ENCODE measurements around the gene CERS3. TPM values are rescaled to one million over a fixed set of nuclear protein-coding genes. Genes with fewer than 3 reads are reported as not detected.

The CERS3 gene
- polyA plus RNA-seq, 1 donor (not counting 4 experiments of a cell fraction or from before 2014, with no cell fraction given): 23.5 TPM

DNA sequence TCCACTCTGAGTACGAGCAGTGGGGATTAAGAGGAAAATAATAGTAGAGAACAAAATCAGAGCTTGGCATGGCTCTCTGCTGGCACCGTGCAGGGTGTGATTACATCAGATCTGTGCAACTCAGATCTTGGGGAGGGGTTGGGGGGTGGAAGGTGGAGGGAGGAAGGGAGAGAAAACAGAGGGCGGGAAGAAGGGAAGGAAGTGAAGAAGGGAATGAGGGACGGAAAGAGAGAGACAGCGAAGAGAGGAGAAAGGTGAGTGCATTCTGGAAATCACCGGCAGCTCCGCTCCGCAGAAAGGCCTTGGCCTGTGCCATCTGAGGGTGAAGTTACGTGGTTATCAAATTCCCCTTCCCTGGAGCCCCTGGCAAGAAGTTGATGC is 156.0 kb downstream of the CERS3 start:
- H3K27me3 ChIP-seq (ENCODE audit: control insufficient read depth, extremely low read depth, insufficient read depth, low read length): peaks cover 27% of the 10 kb centered on the region
- H3K4me3 ChIP-seq (ENCODE audit: control insufficient read depth in 2 of 3, extremely low read depth in 1 of 3, insufficient read depth in 2 of 3, low read depth in 1 of 3, low read length in 3 of 3): peak overlapping the region in 1 of 3 experiments; percentile 45
- H4K20me1 ChIP-seq (ENCODE audit: control insufficient read depth, extremely low read depth, insufficient read depth, low read length): no peaks in the 10 kb centered on the region
- H3K79me2 ChIP-seq (ENCODE audit: control insufficient read depth, insufficient read depth, low read length): no peaks in the 10 kb centered on the region
- dilution Hi-C loops (cut with MboI; ENCODE audit: extremely low pct_ligation_motif_present, low sequenced_read_pairs): no loop called here
- no peak for TF ChIP-seq EZH2 (IDR thresholded peaks at IDR 0.05; ENCODE audit: low read length)
- H3K27ac ChIP-seq (ENCODE audit: control insufficient read depth, insufficient read depth, low read length): no peak overlapping the region
- H2AFZ ChIP-seq (ENCODE audit: control insufficient read depth, low read length): no peak overlapping the region
- peak overlapping the region; percentile 51 for H3K4me2 ChIP-seq (ENCODE audit: control insufficient read depth, extremely low read depth, insufficient read depth, low read depth, low read length)
- H3K9ac ChIP-seq (ENCODE audit: control insufficient read depth, extremely low read depth, insufficient read depth, low read length): no peak overlapping the region
- no peaks in the 10 kb centered on the region for H3K9me1 ChIP-seq (ENCODE audit: control insufficient read depth, extremely low read depth, insufficient read depth, low read length)
- H3K9me3 ChIP-seq (ENCODE audit: control insufficient read depth, low read depth, low read length): no peaks in the 10 kb centered on the region
- no peaks in the 10 kb centered on the region for H3K36me3 ChIP-seq (ENCODE audit: control insufficient read depth in 2 of 2, extremely low read depth in 1 of 2, insufficient read depth in 2 of 2, low read length in 2 of 2)
- no peak for DNase-seq (ENCODE audit: low read depth, low spot score)
- FAIRE-seq: no peak
- H3K4me1 ChIP-seq (ENCODE audit: control insufficient read depth, extremely low read depth, insufficient read depth, low read length): no peaks in the 10 kb centered on the region

DNA sequence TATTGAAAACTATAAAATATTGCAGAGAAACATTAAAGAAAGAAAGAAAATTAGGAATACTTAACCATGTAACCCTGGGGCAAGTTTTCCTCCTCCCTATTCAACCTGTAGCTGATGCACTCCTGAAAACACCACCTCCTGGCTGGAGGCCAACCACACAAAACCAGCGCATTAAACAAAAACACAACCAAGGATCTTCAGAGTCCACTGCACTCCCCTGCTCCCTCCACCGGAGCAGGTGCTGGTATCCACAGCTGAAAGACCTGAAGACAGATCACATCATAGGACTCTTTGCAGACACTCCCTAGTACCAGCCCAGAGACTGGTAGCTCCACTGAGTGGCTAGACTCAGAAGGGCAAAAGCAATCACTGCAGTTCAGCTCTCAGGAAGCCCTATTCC is 173.4 kb downstream of the CERS3 start:
- no peak for DNase-seq (ENCODE audit: low read depth, low spot score)
- Histone ChIP-seq H3K9ac (ENCODE audit: control insufficient read depth, extremely low read depth, insufficient read depth, low read length) (no peak overlapping the region), H3K9me1 (ENCODE audit: control insufficient read depth, extremely low read depth, insufficient read depth, low read length) (no peaks in the 10 kb centered on the region), H4K20me1 (ENCODE audit: control insufficient read depth, extremely low read depth, insufficient read depth, low read length) (no peaks in the 10 kb centered on the region), H3K4me3 (ENCODE audit: control insufficient read depth in 2 of 3, extremely low read depth in 1 of 3, insufficient read depth in 2 of 3, low read depth in 1 of 3, low read length in 3 of 3) (no peak overlapping the region), H3K9me3 (ENCODE audit: control insufficient read depth, low read depth, low read length) (no peaks in the 10 kb centered on the region), H3K36me3 (ENCODE audit: control insufficient read depth in 2 of 2, extremely low read depth in 1 of 2, insufficient read depth in 2 of 2, low read length in 2 of 2) (no peaks in the 10 kb centered on the region), H3K79me2 (ENCODE audit: control insufficient read depth, insufficient read depth, low read length) (no peaks in the 10 kb centered on the region), H3K27ac (ENCODE audit: control insufficient read depth, insufficient read depth, low read length) (no peak overlapping the region), H2AFZ (ENCODE audit: control insufficient read depth, low read length) (no peak overlapping the region), H3K4me2 (ENCODE audit: control insufficient read depth, extremely low read depth, insufficient read depth, low read depth, low read length) (no peak overlapping the region), H3K4me1 (ENCODE audit: control insufficient read depth, extremely low read depth, insufficient read depth, low read length) (peaks cover 7% of the 10 kb centered on the region), H3K27me3 (ENCODE audit: control insufficient read depth, extremely low read depth, insufficient read depth, low read length) (peaks cover 6% of the 10 kb centered on the region)
- TF ChIP-seq CTCF (optimal IDR thresholded peaks at IDR 0.05 in 1 of 3, IDR thresholded peaks at IDR 0.05 in 1 of 3, conservative IDR thresholded peaks at IDR 0.05 in 1 of 3; ENCODE audit: extremely low read depth in 1 of 3, insufficient read depth in 2 of 3, low read length in 3 of 3): no peak
- no peak for TF ChIP-seq EZH2 (IDR thresholded peaks at IDR 0.05; ENCODE audit: low read length)
- FAIRE-seq: no peak
- dilution Hi-C loops (cut with MboI; ENCODE audit: extremely low pct_ligation_motif_present, low sequenced_read_pairs): no loop called here

DNA sequence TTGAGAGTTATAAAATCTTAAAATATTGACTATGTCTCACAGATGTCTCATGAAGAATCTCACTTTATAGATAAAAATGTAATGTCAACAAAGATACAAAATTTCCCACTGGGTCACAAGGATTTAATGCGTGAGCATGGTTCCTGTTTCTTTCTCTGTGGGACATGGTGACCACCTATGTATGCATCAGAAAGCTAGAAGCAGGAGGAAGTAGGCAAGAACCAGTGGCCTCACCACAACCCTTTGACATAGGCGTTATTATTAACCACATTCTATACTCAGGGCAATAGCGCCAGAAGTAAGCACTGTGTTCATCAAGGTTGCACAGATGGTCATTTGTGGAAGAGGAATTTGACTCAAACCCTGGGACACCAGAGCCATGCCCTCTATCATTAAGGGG is 175.3 kb downstream of the CERS3 start:
- no peak for DNase-seq (ENCODE audit: low read depth, low spot score)
- H3K9me3 ChIP-seq (ENCODE audit: control insufficient read depth, low read depth, low read length): no peaks in the 10 kb centered on the region
- H3K4me2 ChIP-seq (ENCODE audit: control insufficient read depth, extremely low read depth, insufficient read depth, low read depth, low read length): no peak overlapping the region
- H3K9me1 ChIP-seq (ENCODE audit: control insufficient read depth, extremely low read depth, insufficient read depth, low read length): no peaks in the 10 kb centered on the region
- peaks cover 6% of the 10 kb centered on the region for H3K27me3 ChIP-seq (ENCODE audit: control insufficient read depth, extremely low read depth, insufficient read depth, low read length)
- no peak overlapping the region for H2AFZ ChIP-seq (ENCODE audit: control insufficient read depth, low read length)
- no peaks in the 10 kb centered on the region for H3K36me3 ChIP-seq (ENCODE audit: control insufficient read depth in 2 of 2, extremely low read depth in 1 of 2, insufficient read depth in 2 of 2, low read length in 2 of 2)
- no peak overlapping the region for H3K9ac ChIP-seq (ENCODE audit: control insufficient read depth, extremely low read depth, insufficient read depth, low read length)
- TF ChIP-seq EZH2 (IDR thresholded peaks at IDR 0.05; ENCODE audit: low read length) (no peak), CTCF (optimal IDR thresholded peaks at IDR 0.05 in 1 of 3, IDR thresholded peaks at IDR 0.05 in 1 of 3, conservative IDR thresholded peaks at IDR 0.05 in 1 of 3; ENCODE audit: extremely low read depth in 1 of 3, insufficient read depth in 2 of 3, low read length in 3 of 3) (no peak)
- H3K27ac ChIP-seq (ENCODE audit: control insufficient read depth, insufficient read depth, low read length): no peak overlapping the region
- dilution Hi-C loops (cut with MboI; ENCODE audit: extremely low pct_ligation_motif_present, low sequenced_read_pairs): no loop called here
- H4K20me1 ChIP-seq (ENCODE audit: control insufficient read depth, extremely low read depth, insufficient read depth, low read length): no peaks in the 10 kb centered on the region
- H3K79me2 ChIP-seq (ENCODE audit: control insufficient read depth, insufficient read depth, low read length): no peaks in the 10 kb centered on the region
- H3K4me3 ChIP-seq (ENCODE audit: control insufficient read depth in 2 of 3, extremely low read depth in 1 of 3, insufficient read depth in 2 of 3, low read depth in 1 of 3, low read length in 3 of 3): no peak overlapping the region
- no peak for FAIRE-seq
- peaks cover 21% of the 10 kb centered on the region for H3K4me1 ChIP-seq (ENCODE audit: control insufficient read depth, extremely low read depth, insufficient read depth, low read length)
